NCI-H2081 treated with DMSO at 0.1 percent for 48 hours (cell line): Measurements from ENCODE around the gene ZBTB7C.

Experiments used
- DNase-seq: peaks from one replicate; lab custom pipeline; 2025; lab: John Stamatoyannopoulos, UW

The ZBTB7C gene

DNA sequence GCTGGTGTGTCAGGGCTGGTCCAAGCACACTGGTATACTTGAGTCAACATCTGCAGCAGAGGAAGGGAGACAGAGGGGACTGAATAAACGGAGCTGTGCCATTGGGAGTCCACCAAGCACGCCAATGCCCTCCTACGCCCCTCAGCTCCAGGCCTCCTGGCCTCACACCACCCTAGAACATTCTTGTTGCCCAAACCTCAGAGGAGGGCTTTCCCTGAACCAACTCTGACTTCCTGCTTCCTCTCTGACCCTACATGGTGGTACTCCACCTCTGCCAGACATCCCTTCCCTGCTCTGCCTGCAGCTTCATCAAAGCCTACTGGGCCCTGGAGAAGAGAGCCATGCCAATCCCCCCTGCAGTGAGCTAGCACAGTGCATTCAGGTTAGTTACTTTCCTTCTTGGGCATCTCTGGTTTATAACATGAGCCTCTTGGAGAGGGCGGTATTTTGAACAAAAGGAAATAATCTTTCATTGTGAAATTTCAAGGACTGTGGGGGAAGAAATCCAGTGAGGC is 54.4 kb downstream of the ZBTB7C start:
- DNase-seq: no peak

DNA sequence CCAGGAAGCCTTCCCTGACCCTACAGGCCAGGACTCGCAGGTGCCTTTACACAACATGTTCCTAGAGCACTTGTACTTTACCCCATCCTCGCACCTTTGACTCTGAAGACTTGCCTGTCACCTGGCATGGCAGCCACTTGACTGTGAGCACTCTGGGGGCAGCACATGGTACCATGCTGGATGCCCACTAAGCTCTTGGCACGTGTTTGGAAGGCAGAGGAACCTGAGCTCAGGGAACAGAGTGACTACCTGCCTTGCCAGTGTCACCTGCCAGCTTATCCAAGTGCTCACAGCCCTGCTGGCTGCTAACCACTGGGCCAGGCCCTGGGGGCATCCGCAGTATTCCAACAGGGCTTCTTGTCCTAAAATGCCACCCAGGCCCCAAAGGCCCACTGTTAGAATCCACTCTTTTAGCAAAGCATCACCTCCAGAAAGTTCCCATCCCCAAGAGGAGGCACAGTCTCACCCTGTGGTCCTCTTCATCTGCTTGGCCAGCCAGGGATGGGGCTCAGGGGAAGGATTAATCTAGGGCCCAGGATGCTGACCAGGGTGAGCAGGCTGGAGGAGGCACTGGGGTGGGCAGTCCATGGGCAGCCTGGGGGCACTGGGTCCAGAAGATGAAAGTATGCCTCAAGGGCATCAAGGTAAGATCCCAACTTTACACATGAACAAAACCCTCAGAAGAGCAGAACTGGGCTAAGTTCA is 57.0 kb downstream of the ZBTB7C start:
- no peak for DNase-seq

- no peak for DNase-seq
Measured at GRCh38 chr18:48351216-48352050, 57.8 kb downstream of the ZBTB7C start.

DNA sequence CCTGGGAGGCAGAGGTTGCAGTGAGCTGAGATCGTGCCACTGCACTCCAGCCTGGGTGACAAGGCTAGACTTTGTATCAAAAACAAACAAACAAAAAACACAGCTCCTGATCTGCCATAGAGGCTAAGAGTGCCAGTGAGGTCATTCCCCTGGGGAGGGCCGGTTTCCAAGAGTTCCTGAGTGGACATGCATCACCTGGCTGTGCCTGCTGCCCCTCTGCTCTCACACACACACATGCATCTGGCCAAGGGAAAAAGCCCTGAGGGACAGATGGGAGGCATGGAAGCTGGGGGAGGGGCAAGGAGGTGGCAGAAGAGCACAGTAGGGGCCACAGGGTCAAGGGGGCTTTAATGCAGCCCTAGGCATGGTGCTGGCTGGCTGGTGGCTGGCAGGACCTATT is 60.4 kb downstream of the ZBTB7C start:
- DNase-seq: no peak

- DNase-seq: no peak
Measured at GRCh38 chr18:48347756-48348326, 61.3 kb downstream of the ZBTB7C start.

DNA sequence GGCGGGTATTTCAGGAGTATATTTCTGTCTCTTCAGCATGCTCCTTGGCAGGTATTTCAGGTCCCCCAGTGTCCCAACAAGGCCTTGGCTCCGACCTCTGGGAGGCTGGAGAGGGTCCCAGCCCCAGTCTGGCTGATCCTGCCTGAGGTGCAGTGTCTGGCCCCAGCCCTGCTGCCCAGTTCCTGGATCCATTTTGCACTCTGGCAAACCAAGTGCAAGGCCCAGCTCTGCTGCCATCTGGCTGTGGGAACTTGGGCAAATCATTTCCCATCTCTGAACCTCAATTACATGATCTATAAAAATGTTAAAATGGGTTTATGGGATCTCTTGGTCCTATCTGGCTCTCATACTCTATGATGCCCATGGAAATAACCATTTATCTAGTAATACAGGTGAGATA is 63.6 kb downstream of the ZBTB7C start:
- no peak for DNase-seq

- no peak for DNase-seq
Measured at GRCh38 chr18:48342581-48342980, 66.6 kb downstream of the ZBTB7C start.

- no peak for DNase-seq
Measured at GRCh38 chr18:48342125-48342524, 67.1 kb downstream of the ZBTB7C start.

GRCh38 chr18:48340560-48340959 is 68.6 kb downstream of the ZBTB7C start:
- DNase-seq: no peak

GRCh38 chr18:48339692-48340091 is 69.5 kb downstream of the ZBTB7C start:
- no peak for DNase-seq

GRCh38 chr18:48338915-48339314 is 70.3 kb downstream of the ZBTB7C start:
- no peak for DNase-seq

DNA sequence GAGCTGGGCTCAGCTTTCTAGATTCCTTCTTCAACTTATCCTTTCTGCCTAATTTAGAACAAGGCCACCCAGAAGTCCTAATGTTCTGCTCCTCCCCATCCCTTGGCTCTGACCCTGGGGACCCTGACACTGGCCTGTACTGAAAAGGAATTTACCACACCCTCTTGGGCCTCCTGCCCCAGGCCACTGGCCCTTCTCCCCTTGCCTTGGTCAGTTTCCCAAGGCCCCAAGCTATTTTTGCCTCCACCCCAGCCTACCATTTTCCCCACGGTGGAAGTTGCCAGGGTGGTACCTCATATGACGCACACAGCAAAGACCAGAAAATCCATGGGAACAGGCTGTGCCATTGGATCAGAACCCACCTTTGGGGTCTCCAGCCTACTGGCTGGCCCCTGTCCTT is 72.1 kb downstream of the ZBTB7C start:
- no peak for DNase-seq

GRCh38 chr18:48336332-48336731 is 72.9 kb downstream of the ZBTB7C start:
- DNase-seq: no peak

DNA sequence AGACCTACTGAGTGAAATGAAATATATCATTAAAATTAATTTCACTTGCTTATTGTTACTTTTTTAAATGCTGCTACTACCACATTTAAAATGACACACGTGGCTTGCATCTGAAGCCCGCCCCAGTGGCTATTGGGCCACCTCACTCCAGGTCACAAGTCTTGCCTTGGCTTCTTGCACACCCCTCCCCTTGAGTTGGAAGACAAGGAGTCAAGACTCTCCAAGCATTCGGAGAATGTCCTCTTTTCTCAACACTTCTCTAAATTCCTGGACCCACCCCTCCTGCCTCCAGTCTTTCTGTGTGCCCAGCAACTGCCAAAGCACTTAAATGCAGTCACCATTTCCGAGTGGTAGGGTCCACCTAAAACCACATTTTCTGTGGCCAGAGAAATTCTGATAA is 73.4 kb downstream of the ZBTB7C start:
- DNase-seq: no peak

DNA sequence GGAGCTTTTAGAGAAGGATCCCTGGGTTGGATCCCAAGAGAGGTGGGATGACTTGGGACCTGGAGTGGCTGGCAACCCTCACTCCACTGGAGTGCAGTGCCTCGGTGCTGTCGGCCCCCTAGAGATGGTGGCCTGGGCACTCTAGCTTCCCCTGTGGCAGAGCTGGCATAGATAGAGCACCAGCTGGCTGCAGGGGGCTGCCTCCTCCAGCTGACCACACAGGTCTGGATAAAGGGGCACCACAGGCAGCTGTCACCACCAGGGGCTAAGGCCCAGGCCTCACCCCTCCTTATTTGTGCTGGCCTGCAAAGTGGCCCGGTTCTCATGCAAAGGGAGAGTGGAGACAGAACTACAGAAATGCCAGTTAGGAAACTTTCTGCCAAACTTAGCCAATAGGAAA is 74.3 kb downstream of the ZBTB7C start:
- no peak for DNase-seq

DNA sequence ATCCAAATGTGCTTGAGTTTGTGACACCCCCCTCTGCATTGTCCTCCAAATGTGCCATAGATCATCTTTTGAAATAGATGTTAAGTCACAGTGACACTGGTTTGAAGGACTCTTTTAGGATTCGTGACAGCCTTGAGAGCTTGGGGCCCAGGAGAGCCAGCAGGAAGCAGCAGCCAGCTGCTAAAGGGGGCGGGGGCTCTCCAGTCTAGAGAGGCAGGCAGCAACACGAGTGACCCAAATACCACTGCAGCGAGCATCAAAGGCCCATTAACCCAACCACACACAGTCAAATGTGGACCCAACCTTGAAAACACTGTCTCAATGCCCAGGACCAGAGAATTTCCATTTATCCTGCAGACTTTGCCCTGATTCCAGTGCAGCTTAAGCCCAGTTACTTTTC is 75.6 kb downstream of the ZBTB7C start:
- no peak for DNase-seq

DNA sequence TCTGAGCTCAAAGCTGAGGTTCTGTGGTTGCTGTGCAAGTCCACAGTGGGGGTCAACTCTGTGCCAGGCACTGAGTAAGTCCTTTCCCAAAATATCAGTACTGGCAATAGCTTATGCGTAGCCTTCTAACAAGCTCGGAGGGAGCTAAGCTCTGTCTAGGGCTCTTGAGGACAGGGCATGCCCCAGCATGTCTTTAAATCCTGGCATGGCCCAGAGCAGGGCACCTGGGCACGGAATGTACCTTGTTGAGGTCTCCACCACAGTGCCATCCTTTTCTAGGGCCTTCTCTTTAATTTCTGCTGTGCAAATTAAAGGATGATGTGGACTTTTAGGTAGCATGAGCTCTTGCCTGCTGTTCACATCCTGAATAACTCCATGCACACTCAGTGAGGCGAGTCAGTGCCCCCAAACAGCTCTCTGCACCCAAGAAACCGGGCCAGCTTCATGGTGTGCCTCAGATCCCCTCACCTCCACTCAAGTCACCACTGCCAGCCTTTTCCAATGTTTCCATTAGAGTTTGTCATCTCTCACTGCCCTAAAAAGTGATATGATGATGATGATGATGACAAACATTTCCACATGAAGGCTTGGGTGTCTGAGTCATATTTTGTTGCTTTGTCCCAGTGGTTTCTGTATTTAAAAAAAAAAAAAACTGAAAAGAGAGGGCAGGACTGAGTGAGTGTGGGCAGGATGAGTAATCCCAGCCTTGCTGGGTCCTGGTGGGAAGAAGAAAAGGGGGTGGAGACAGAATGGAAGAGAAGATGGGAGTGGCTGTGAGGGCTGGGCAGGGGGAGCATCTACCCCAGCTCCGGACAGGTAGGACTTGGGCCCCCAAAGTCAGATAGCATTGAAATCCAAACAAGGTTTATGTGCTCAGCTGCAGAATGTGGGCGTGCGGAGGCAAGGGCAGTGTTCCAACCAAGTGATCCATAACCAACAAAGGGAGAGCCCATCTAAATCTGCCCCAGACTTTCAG is 78.9 kb downstream of the ZBTB7C start:
- no peak for DNase-seq

DNA sequence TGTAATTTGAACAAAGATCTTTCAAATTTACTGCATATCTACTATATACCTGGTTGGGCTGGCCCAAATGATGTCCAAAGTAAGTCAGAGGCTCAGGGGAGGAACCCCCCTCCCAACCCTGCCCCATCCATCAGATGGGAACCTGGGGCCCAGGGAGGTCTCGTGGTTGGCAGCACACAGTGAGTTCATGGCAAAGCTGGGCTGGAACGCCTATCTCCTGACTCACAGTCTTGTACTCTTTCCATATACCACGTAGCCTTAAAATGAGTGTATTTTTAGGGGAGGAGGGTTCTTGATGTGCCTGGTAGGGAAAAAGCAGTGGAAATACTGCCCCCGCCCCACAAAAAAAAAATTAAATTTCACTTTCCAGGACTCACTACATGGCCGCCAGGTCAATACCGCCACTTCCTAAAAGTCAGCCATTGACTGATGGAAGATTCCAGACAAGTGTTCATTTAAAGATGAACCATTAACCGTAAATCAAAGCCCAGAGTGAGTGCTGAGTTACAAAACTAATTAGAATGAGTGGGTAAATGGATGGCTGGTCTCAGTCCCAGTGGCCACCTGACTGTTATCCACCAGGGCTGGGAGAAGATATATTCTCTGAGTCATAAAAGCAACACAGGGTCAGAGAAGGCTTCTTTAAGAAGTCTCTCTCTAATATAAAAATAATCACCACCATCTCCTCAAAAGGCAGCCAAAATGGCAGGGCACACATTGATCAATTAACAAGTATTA is 80.5 kb downstream of the ZBTB7C start:
- no peak for DNase-seq

DNA sequence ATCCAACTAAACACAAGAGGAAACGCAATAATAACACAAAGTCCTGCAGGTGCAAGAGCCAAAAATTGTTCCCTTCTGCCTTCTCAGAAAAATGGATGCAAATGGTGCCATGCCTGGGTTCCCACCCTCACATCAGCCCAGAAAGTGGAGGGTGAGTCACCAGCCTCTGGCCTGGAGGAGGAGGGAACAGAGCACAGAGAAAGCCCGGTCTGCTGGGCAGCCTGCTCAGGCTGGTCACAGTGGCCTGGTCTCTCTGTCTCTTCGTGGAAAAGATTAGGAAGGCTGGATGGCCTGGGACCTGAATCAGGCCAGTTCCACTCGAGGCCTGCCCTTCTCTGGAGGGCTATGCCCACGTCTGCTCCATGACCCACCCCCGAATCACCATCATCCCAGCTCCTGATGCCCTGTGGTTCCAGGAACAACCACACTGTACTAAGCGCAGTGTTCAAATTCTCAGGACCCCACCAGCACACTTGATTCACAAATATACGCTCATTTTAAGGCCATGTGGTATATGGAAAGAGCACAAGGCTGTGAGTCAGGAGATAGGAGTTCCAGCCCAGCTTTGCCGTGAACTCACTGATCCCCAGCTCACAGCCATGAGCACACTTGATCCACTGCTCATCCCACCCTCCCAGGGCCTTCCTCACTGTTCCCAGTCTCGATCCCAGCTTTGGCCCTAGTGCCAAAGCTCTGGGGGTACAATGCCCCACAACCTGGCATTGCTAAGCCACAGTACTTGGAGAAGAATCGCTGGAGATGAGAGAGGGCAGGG is 82.1 kb downstream of the ZBTB7C start:
- DNase-seq: no peak

- no peak for DNase-seq
Measured at GRCh38 chr18:48325115-48325665, 84.0 kb downstream of the ZBTB7C start.
